Parathyroid adenoma (tissue), 2 donors: ENCODE measurements around the gene CDH4.
"Not testable (repeated sequence)": the region's sequence is repeated elsewhere in the genome, so short reads cannot be mapped to it uniquely, and the experiment has no call there.

Source experiments
- H2AFZ ChIP-seq: fragments of 300-600 bp; sonication (generic); one replicate; pipeline ENCODE4 v1.7.0; 2017; ENCODE audit warnings: antibody characterized with exemption, mild to moderate bottlenecking
- H3K27ac ChIP-seq: fragments of 300-600 bp; sonication (generic); one replicate; pipeline ENCODE4 v1.7.0; 2017
- H3K27me3 ChIP-seq: fragments of 300-600 bp; sonication (generic); one replicate; pipeline ENCODE4 v1.7.0; 2017; ENCODE audit warnings: low read length; ENCODE audit not compliant: control insufficient read depth, insufficient read depth
- H3K36me3 ChIP-seq: fragments of 300-600 bp; sonication (generic); one replicate; pipeline ENCODE4 v1.7.0; 2017; ENCODE audit warnings: low read length; ENCODE audit not compliant: control insufficient read depth, insufficient read depth
- H3K4me1 ChIP-seq: fragments of 300-600 bp; sonication (generic); one replicate; pipeline ENCODE4 v1.7.0; 2017; ENCODE audit warnings: control low read depth
- H3K4me2 ChIP-seq: fragments of 300-600 bp; sonication (generic); one replicate; pipeline ENCODE4 v1.7.0; 2017; ENCODE audit warnings: low read length
- H3K4me3 ChIP-seq: fragments of 300-600 bp; sonication (generic); one replicate; pipeline ENCODE4 v1.7.0; 2017; ENCODE audit warnings: low read depth, low read length
- H3K79me2 ChIP-seq: fragments of 300-600 bp; sonication (generic); one replicate; pipeline ENCODE4 v1.7.0; 2017; ENCODE audit warnings: control low read depth
- H3K9ac ChIP-seq: fragments of 300-600 bp; sonication (generic); one replicate; pipeline ENCODE4 v1.7.0; 2017; ENCODE audit warnings: mild to moderate bottlenecking
- H3K9me3 ChIP-seq: fragments of 300-600 bp; sonication (generic); one replicate; pipeline ENCODE4 v1.7.0; 2017; ENCODE audit warnings: low read length; ENCODE audit not compliant: control insufficient read depth
- CTCF ChIP-seq: fragments of 300-600 bp; sonication (generic); IDR thresholded peaks from one replicate; pipeline ENCODE4 v1.7.0; 2017; ENCODE audit warnings: antibody characterized with exemption, mild to moderate bottlenecking
- donor health status: primary hyperparathyroidism.

Gene CDH4

GRCh38 chr20:61268024-61268423 lies 16.0 kb downstream of the CDH4 start:
- H3K9me3 ChIP-seq, result no peaks in the 10 kb centered on the region
- no peak overlapping the region for H3K27ac ChIP-seq
- TF ChIP-seq CTCF, result no peak
- no peaks in the 10 kb centered on the region for H3K4me1 ChIP-seq
- H3K36me3 ChIP-seq, result no peaks in the 10 kb centered on the region
- no peak overlapping the region for H3K9ac ChIP-seq
- no peak overlapping the region for H3K4me3 ChIP-seq
- no peaks in the 10 kb centered on the region for H3K27me3 ChIP-seq
- H3K4me2 ChIP-seq, result no peak overlapping the region
- no peak overlapping the region for H2AFZ ChIP-seq
- no peaks in the 10 kb centered on the region for H3K79me2 ChIP-seq

GRCh38 chr20:61271312-61272231 lies 19.5 kb downstream of the CDH4 start:
- no peaks in the 10 kb centered on the region for H3K27me3 ChIP-seq
- H3K4me3 ChIP-seq, result no peak overlapping the region
- TF ChIP-seq CTCF, result no peak
- H3K4me2 ChIP-seq, result no peak overlapping the region
- no peak overlapping the region for H3K27ac ChIP-seq
- no peaks in the 10 kb centered on the region for H3K79me2 ChIP-seq
- H2AFZ ChIP-seq, result no peak overlapping the region
- H3K36me3 ChIP-seq, result no peaks in the 10 kb centered on the region
- no peaks in the 10 kb centered on the region for H3K9me3 ChIP-seq
- no peak overlapping the region for H3K9ac ChIP-seq
- no peaks in the 10 kb centered on the region for H3K4me1 ChIP-seq

GRCh38 chr20:61273024-61273423 lies 21.0 kb downstream of the CDH4 start:
- not testable (repeated sequence) for H3K4me1 ChIP-seq, H3K9ac ChIP-seq, H2AFZ ChIP-seq, H3K27me3 ChIP-seq, H3K36me3 ChIP-seq, H3K79me2 ChIP-seq, H3K9me3 ChIP-seq, H3K4me2 ChIP-seq, H3K27ac ChIP-seq, H3K4me3 ChIP-seq

GRCh38 chr20:61273666-61274065 lies 21.6 kb downstream of the CDH4 start:
- H3K36me3 ChIP-seq, H3K9ac ChIP-seq, H3K4me1 ChIP-seq, H3K4me3 ChIP-seq, H2AFZ ChIP-seq, H3K9me3 ChIP-seq, H3K27me3 ChIP-seq, H3K4me2 ChIP-seq, H3K79me2 ChIP-seq, H3K27ac ChIP-seq: not testable (repeated sequence)

GRCh38 chr20:61274326-61274725 lies 22.3 kb downstream of the CDH4 start:
- no peaks in the 10 kb centered on the region for H3K9me3 ChIP-seq
- no peaks in the 10 kb centered on the region for H3K4me1 ChIP-seq
- no peak overlapping the region for H2AFZ ChIP-seq
- H3K27ac ChIP-seq, result no peak overlapping the region
- TF ChIP-seq CTCF, result no peak
- H3K9ac ChIP-seq, result no peak overlapping the region
- H3K4me3 ChIP-seq, result no peak overlapping the region
- no peaks in the 10 kb centered on the region for H3K79me2 ChIP-seq
- H3K4me2 ChIP-seq, result no peak overlapping the region
- no peaks in the 10 kb centered on the region for H3K36me3 ChIP-seq
- no peaks in the 10 kb centered on the region for H3K27me3 ChIP-seq

- Histone ChIP-seq H3K4me1 (no peaks in the 10 kb centered on the region), H3K9ac (no peak overlapping the region), H3K36me3 (no peaks in the 10 kb centered on the region), H3K9me3 (no peaks in the 10 kb centered on the region), H2AFZ (no peak overlapping the region), H3K4me2 (no peak overlapping the region), H3K27me3 (no peaks in the 10 kb centered on the region), H3K27ac (no peak overlapping the region), H3K4me3 (no peak overlapping the region), H3K79me2 (no peaks in the 10 kb centered on the region)
- TF ChIP-seq CTCF, result no peak
Observed at GRCh38 chr20:61278296-61278695, 26.2 kb downstream of the CDH4 start.
